GM19351 (cell line): ENCODE measurements around the gene HCRTR1.

Experiments
- ATAC-seq: cut with Tn5 transposase; IDR thresholded peaks from one replicate; pipeline ENCODE4 v1.9.1; 2021; ENCODE audit warnings: mild to moderate bottlenecking, moderate library complexity; ENCODE audit not compliant: unreplicated experiment

HCRTR1 gene

DNA sequence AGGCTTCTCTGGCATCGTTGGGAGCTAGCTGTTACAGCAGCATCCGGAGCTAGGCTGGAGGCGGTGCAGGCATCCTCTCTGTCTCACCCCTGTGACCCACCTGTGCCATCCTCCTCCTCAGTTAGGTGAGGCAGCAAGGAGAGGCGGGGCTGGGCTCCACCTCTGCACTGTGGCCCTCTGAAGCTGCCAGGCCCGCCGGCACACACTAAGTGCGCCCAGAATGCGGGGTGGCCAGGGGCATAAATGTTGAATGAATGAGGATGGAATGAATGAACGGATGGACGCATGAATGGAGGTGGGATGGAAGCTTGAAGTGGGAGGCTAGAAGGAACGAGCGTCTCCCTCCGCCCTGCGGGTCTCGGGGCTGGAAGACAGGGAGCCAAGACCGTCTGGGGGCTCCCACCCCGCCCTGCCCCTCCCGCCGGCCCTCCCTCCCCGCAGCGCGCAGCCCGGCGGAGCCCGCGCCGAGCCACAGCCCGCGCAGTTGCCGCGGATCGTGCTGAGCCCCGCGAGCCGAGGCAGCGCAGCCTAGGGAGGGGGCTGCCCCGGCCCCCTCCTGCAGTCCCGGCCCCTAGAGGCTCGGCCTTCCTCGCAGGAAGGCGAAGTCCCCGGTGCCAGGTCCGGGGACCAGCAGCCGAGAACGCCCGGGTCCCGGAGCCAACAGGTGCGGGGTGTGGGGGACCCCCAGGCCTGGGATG lies at the start of gene HCRTR1:
HCRTR1 (plus strand) TSS at position 472 of the 698 bp plus-strand sequence. CDS start 1,504 bp downstream, outside the sequence.
- no peak for ATAC-seq

DNA sequence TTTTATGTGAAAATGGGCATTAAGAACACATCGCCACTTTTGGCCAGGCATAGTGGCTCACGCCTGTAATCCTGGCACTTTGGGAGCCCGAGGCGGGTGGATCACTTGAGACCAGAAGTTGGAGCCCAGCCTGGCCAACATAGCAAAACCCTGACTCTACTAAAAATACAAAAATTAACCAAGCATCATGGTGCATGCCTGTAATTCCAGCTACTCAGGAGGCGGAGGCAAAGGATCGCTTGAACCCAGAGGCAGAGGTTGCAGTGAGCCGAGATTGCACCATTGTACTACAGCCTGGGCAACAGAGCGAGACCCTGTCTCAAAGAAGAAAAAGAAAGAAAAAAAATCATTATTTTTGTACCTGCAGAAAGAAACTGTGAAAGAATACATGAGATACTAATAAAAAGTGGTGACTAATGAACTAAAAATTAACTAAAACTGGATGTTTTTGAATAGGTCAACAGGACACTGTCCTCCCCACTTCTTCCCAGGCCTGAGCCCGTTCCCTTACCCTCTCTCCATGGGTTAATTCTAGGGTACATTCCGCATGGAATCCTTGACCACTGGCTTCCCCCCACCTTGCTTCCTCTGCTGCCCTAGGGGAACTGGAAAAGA lies 49.4 kb upstream of the HCRTR1 start:
- no peak for ATAC-seq

DNA sequence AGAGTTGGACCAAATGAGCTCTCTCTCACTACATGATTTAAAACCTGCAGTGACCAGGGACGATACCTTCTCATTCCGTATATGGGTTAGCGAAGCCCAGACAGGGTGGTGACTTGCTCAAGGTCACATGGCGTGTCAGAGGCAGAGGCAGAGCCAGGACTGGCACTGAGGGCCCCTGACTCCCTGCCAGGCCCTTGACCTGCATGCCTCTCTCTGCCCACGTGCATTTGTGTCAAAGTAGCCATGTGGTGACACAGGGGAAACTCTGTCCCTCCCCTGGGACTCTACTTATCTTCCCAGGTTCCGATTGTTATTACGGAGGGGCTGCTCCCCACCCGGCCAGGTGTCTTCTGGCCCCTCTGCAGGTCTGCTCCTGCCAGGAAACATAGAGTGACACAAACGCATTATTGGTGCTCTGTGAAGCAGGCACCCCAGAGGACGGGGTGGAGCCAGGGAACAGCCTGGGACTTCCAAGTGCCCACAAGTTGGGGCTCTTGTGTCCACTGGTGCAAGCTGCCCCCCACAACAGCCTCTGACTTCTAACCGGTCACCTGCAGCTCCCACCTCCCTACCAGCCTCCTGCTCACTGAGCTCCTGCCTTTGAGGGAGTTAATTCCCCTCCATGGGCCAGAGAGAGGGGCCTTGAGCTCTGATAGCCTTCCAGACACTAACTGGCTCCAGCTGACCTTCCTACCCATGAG lies 48.4 kb upstream of the HCRTR1 start:
- no peak for ATAC-seq

DNA sequence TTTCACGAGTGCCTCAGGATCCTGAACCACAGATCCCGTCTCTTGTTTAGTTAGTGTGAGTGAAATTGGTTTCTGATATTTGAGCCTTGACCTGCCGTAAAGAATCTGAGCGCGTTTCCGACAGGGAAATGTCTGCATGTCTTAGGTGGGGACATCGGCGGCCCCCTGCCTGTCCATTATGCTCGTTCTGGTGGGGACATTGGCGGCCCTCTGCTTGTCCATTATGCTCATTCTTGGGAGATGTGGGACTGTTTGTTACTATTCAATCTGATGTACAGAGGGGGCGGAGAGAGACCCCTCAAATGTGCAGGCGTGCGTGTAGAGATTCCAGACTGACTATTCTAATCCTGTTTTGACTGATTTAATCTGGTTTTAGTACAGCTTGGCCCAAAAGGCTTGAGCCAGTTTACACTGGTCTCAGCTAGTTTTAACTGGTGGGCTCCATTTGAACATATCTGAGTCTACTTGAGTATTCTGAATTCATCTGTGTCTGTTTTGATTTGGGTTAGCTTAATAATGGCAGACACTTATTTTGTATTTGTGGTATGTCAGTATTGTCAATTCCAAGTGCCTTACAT lies 47.8 kb upstream of the HCRTR1 start:
- ATAC-seq = no peak

DNA sequence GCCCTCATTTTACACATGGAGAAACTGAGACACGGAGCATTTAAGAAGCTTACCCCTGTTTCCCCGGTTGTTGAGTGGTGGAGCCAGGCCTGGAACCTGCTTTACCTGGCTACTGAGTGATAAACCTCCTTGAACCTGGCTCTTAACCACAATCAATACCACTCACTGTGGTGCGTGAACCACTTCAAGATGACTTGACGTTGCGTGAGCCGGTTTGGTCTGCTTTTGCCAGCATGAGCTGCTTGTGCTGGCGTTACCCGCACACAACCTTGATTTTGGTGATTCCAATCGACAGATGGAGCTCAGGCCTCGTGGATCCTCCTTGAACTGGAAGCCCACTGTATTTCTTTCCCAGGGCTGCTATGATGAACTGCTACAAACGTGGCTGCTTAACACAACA lies 47.3 kb upstream of the HCRTR1 start:
- no peak for ATAC-seq

DNA sequence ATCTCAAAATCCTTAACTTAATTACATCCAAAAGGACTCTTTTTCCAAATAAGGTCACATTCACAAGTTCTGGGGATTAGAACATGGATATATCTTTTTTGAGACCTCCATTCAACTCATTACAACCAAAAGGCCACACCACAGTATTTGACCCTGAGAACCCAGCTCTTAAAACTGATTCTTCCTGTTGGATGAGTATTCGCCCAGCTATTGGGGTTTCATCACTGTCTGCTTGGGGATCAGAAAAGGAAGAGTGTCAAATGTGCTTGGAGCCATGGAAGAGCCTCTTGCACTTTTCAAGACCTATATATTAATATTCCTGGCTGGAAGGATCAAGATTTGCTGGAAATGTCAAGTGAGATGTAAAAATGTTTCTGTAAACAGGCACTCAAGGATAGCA lies 46.6 kb upstream of the HCRTR1 start:
- ATAC-seq = no peak

DNA sequence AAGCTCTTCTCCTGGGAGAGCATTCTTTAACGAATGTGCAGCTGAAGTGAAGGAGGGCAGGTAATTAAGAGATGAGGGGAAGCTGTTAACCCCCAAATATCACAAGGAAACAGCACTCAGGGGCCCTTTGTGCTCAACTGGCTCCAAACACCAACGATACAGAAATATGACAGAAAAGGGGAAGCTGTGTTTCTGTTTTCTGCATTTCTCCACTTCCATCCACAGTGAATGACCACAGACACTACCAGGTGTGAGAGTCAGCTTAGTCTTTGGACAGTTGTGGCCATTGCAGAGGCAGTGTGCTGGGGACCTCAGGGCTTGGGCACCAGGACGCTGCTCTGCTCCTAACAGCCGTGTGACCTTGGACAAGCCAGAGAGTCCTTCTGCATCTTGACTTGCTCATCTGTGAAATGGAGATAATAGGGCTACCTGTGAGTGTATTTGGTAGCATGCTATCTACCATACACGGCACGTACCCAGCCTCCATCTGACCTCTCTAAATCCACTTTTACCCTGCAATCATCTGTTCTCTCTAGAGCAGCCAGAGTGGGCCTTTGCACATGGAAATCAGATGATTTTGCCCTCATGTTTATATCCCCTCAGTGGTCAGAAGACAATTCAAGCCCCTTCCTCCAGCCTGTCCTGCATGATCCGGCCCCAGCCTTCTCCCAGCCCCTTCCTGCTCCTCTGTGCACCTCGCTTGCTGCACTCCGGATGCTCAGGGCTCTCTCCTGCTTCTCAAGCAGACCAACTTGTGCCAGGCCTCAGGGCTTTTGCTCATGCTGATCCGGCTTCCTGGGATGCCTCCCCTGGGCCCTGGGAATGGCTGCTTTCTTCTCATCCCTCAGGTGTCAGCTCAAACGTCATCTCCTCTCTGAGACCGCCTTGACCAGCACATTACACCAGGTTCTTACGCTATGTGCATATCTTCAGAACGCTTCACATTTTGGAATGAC lies 45.9 kb upstream of the HCRTR1 start:
- no peak for ATAC-seq

DNA sequence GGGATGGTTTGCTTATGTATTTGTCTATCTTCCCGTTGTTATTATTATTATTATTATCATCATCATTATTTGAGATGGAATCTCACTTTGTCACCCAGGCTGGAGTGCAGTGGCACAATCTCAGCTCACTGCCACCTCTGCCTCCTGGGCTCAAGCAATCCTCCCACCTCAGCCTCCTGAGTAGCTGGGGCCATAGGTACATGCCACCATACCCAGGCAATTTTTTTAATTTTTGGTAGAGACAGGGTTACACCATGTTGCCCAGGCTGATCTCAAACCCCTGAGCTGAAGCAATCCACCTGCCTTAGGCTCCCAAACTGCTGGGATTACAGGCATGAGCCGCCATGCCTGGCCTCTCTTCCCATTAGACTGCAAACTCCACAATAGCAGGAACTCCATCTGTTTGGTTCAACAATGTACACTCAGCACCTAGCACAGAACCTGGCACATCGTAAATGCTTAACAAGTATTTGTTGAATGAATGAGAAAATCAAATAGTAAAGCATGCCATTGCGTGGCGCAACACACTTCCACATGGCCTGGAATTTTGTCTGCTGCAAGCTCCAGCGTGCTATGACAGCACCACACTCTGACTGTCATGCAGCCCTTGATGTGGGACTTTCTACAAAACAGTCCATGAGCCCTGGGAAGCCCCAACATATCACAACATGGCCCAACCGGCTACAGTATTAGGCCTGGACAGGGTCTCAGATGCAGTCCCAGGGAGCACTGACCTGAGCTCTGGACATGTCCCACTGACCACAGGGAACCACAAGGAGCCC lies 45.0 kb upstream of the HCRTR1 start:
- ATAC-seq = no peak

DNA sequence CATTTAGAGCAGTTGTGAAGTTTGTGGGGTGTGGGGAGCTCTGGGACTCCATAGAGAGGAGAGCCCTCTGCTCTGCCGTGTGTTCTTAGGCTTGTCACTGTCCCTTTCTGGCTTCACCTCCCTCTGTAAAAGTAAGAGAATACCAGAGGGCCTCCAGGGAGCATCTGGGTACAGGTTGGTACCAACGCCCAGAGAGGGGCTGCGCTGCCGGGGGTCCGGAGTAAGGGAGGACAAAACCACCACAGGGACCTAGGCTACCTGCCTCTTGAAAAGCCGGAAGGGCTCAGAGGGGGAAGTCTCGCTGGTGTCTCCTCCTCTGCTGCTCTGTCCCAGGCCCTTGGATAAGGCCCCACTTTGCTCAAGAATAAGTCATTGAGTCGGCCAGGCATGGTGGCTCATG lies 44.2 kb upstream of the HCRTR1 start:
- ATAC-seq = no peak

DNA sequence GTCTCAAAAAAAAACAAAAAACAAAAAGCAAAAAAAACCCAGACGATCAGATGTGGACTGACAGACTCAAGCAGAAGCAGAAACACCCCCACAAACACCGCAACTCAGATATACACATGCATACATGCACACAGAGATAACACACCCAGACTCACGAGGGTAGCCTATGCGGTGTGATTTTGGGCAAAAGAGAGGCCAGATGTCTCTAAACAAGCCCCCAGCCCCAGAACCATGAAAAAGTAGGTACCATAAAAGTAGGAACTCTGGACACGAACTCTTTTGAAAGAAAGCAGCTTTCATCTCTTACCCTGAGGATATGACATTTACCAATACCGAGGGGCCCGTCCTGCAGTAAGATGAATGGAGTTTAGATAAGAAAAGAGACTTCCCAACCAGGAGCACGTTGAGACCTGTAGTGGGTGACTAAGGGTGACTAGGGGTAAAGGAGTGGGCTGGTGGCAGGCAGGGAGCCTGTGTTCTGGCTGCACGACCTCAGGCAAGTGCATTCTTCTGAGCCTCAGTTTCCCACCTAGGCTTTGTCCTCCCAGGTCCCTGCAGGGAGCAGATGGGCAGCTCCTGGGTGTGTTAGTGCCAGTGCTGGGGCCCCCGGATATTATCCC lies 42.6 kb upstream of the HCRTR1 start:
- no peak for ATAC-seq

DNA sequence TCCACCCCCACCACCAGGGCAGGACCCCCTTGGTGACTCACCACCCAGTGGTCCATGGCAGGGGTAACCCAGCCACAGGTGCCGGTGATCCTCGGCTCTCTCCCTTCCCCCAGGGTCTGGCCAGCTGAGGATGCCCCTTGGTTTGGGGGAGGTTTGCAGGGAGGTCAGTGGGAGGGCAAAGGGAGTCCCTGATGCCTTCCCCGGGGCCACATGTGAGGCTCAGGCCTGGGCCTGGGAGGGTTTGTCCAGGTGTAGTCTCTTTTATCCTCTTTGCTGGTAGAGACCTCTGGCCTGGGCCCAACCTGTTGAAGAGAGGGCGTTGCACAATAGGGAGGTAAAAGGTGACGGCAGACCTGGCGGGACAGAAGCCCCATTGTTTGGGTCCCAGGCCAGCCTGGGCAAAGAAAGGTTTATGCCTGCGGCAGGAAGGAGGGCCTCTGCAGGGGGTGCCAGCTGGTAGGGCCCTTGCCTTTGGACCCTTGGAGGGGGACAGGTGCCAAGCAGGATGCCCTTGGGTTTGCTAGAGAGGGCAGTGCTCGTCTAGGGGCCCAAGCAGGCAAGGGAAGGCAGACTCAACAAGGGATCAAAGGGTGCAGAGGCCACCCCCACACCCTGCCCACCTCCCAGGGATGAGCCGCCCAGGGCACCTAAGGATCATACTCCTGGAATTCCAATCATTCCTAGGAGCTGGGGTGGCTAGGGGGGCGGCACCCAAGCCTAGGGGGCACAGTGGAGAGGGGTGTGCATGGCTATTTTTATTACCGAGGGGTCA lies 41.9 kb upstream of the HCRTR1 start:
- ATAC-seq = no peak

DNA sequence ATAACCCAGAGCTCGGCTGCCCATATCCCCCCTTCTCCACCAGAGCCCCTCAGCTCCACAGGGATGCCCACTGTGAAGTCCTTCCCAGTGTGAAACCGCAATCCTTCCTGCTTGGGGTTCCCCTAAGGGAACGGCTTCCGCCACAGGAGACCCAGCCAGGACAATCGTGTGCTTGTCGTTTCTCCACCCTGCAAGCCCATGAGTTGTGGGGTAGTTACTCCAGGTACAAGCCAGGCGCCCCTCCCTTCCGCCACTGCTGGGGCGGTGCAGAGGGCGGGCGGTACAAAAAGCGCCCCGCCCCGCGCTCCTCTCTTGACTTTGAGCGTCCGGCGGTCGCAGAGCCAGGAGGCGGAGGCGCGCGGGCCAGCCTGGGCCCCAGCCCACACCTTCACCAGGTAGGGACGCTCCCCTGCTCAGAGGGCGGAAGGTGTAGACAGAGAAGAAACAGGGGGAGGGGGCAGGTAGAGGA lies 41.3 kb upstream of the HCRTR1 start, which contains the start of gene TINAGL1:
TINAGL1 (plus strand) TSS at position 315 of the 469 bp plus-strand sequence. CDS start 634 bp downstream, outside the sequence.
- ATAC-seq = no peak

DNA sequence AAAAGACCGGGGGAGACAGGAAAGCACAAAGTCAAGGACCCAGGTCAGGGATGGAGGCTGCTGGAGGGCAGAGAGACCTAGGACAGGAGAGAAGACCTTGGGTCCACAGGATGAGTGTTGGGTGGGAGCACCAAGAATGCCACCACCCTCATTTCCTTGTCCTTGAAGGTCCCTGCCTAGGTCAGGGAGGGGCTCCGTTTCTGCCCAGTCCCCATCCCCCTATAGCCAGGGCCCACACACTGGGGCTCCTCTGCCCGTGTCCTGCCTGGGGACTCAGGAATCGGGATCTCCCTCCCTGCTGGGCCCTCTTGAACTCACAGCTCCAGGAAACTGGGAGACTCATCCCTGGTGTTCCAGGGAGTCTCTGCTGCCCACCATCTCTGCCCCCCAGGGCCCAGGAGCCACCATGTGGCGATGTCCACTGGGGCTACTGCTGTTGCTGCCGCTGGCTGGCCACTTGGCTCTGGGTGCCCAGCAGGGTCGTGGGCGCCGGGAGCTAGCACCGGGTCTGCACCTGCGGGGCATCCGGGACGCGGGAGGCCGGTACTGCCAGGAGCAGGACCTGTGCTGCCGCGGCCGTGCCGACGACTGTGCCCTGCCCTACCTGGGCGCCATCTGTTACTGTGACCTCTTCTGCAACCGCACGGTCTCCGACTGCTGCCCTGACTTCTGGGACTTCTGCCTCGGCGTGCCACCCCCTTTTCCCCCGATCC lies 40.6 kb upstream of the HCRTR1 start:
- ATAC-seq = no peak

DNA sequence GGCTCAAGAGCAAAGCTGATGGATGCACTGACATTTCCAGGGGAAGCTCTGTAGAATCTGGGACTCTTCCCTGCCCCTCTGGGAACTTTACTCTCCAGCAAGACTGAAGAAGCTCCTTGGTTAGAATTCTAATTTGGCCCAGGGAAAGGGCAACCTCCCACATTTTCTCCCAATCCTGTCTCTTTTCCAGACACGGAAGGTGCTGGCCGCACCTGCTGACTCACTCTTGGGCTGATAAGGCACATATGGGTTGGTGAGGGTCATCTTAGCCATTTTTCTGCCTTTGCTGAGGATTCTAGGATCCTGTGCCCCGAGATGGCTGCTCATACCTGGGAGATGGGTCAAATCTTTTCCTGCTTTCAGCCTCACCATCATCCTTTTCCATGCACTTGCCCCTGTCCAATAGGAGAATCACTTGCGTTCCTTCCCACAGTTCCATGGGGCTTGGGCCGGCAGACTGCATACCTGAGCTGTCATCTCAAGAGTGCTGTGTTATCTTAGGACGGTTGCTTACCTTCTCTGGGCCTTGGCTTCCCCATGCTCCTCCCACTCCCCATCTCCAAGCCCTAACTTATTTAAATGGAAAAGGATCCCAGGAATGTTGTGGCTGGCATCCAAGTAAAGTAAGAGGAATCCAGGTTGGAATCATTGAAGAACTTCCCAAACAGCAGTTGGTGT lies 39.8 kb upstream of the HCRTR1 start:
- ATAC-seq = no peak

DNA sequence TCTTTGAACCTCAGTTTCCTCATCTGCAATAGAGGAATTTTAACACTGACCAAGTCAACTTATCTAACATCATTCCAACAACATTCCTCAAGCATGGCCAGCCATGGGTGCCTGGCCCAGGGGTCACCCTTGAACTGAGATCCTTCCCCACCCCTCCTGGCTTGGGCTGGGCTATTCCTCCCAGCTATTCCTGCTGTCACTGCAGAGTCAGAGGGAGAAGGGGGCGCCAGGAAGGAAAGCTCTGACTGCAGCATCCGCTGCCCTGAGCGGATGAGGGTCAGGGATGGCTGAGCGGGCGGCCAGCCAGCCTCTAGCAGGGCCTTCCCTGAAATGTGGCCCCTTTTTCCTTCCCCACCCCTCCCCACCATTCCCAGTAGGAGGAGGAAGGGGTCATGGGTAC lies 38.1 kb upstream of the HCRTR1 start:
- no peak for ATAC-seq

DNA sequence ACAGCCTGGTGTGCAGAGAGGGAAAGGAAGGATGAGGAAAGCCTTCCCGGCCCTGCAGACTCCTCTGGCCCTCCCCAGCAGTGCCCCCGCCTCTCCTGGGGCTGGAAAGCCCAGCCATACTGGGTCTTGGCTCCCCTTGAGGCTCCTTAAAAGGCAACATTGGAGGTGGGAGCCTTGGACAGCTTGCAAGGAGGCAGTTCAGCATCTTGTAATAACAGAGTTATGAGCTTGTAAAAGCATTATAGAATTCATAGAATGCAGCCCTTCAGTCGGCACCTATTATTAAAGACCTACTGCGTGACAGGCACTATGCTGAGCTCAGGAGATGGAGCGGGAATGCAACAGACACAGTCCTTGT lies 37.0 kb upstream of the HCRTR1 start:
- ATAC-seq = no peak

DNA sequence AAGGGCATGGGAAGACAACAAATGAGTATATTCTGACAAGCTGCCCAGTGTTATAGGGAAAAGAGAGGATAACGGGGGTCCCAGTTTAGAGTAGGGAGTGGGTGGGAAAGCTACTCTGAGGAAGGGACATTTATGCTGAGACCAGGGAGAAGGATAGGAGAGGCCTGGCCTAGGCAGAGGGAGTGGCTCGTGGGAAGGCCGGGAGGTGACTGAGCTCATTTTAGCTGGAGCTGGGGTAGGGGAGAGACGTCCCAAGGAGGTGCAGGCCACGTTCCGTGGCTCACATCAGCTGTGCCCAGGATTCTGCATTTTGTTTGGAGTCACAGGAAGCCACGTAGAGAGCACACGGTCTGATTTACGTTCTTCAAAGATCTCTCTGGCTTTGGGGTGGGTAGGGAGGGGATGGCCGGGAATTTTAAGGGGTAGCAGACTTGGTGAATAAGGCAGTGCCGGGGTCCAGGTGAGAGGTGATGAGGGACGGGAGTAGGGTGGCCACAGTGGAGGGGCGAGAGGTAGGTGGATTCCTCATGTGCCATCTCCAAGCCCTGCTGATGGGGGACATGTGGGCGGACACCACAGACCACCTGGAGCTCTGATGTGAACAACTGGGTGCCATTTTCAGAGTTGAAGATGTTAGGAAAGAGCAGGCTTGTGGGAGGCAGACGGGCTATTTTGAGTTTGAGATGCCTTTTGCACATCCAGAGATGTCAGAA lies 36.4 kb upstream of the HCRTR1 start:
- no peak for ATAC-seq
